ENCODE measurements around the gene MASP2. TPM values are rescaled to one million over a fixed set of nuclear protein-coding genes. Genes with fewer than 3 reads are reported as not detected.
"Not testable (repeated sequence)": the region's sequence is repeated elsewhere in the genome, so short reads cannot be mapped to it uniquely, and the experiment has no call there.

Gene MASP2
- total RNA-seq, 1 donor from 2014 or later, result under 0.01 TPM

- peaks cover 0 to 2% (median 0%) of the 10 kb centered on the region in 3 donors for H3K4me1 ChIP-seq (ENCODE audit: control insufficient read depth in 3 of 3, insufficient read depth in 3 of 3, low read length in 3 of 3)
- H3K36me3 ChIP-seq (ENCODE audit: control insufficient read depth in 3 of 3, insufficient read depth in 3 of 3, low read length in 3 of 3), result peaks cover 47 to 71% (median 65%) of the 10 kb centered on the region in 3 donors
- no peaks in the 10 kb centered on the region for H3K27me3 ChIP-seq (ENCODE audit: control insufficient read depth in 3 of 3, insufficient read depth in 3 of 3, low read length in 3 of 3)
- no peaks in the 10 kb centered on the region for H3K9me3 ChIP-seq (ENCODE audit: control insufficient read depth in 3 of 3, low read length in 3 of 3)
- H3K9ac ChIP-seq (ENCODE audit: low read depth in 1 of 3, low read length in 3 of 3), result no peak overlapping the region
- H3K27ac ChIP-seq (ENCODE audit: low read depth, low read length), result no peak overlapping the region
- H3K4me3 ChIP-seq (ENCODE audit: low read length in 3 of 3), result no peak overlapping the region
Observed at GRCh38 chr1:11025618-11026017, 21.4 kb downstream of the MASP2 start.

DNA sequence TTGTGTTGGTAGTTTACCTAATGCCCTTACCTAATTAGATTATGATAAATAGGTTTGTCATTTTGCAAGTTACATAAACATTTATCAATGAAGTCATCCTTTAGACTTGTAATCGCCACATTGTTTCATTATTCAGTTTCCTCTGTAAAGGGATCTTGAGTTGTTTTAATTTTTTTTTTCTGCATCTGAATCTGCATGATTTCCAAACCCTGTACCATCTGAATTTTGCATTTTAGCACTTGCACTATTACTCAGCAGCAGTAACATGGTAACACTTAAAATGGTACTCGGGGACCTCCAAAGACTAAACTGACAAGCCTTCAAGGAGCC is 22.2 kb downstream of the MASP2 start:
- Histone ChIP-seq H3K4me1 (ENCODE audit: control insufficient read depth in 3 of 3, insufficient read depth in 3 of 3, low read length in 3 of 3) (peaks cover 0 to 2% (median 0%) of the 10 kb centered on the region in 3 donors), H3K9me3 (ENCODE audit: control insufficient read depth in 3 of 3, low read length in 3 of 3) (no peaks in the 10 kb centered on the region), H3K27ac (ENCODE audit: low read depth, low read length) (no peak overlapping the region), H3K4me3 (ENCODE audit: low read length in 3 of 3) (no peak overlapping the region), H3K9ac (ENCODE audit: low read depth in 1 of 3, low read length in 3 of 3) (no peak overlapping the region), H3K27me3 (ENCODE audit: control insufficient read depth in 3 of 3, insufficient read depth in 3 of 3, low read length in 3 of 3) (no peaks in the 10 kb centered on the region), H3K36me3 (ENCODE audit: control insufficient read depth in 3 of 3, insufficient read depth in 3 of 3, low read length in 3 of 3) (peaks cover 50 to 74% (median 65%) of the 10 kb centered on the region in 3 donors)

GRCh38 chr1:11024154-11024873 is 22.7 kb downstream of the MASP2 start:
- H3K27me3 ChIP-seq (ENCODE audit: control insufficient read depth in 3 of 3, insufficient read depth in 3 of 3, low read length in 3 of 3), result no peaks in the 10 kb centered on the region
- H3K9me3 ChIP-seq (ENCODE audit: control insufficient read depth in 3 of 3, low read length in 3 of 3), result no peaks in the 10 kb centered on the region
- peaks cover 0 to 4% (median 0%) of the 10 kb centered on the region in 3 donors for H3K4me1 ChIP-seq (ENCODE audit: control insufficient read depth in 3 of 3, insufficient read depth in 3 of 3, low read length in 3 of 3)
- no peak overlapping the region for H3K9ac ChIP-seq (ENCODE audit: low read depth in 1 of 3, low read length in 3 of 3)
- no peak overlapping the region for H3K4me3 ChIP-seq (ENCODE audit: low read length in 3 of 3)
- H3K36me3 ChIP-seq (ENCODE audit: control insufficient read depth in 3 of 3, insufficient read depth in 3 of 3, low read length in 3 of 3), result peaks cover 51 to 74% (median 67%) of the 10 kb centered on the region in 3 donors
- no peak overlapping the region for H3K27ac ChIP-seq (ENCODE audit: low read depth, low read length)

DNA sequence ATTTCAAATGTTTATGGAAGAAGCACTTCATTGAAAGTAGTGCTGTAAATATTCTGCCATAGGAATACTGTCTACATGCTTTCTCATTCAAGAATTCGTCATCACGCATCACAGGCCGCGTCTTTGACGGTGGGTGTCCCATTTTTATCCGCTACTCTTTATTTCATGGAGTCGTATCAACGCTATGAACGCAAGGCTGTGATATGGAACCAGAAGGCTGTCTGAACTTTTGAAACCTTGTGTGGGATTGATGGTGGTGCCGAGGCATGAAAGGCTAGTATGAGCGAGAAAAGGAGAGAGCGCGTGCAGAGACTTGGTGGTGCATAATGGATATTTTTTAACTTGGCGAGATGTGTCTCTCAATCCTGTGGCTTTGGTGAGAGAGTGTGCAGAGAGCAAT is 23.8 kb downstream of the MASP2 start:
- Histone ChIP-seq H3K4me3 (ENCODE audit: low read length in 3 of 3) (no peak overlapping the region), H3K9me3 (ENCODE audit: control insufficient read depth in 3 of 3, low read length in 3 of 3) (no peaks in the 10 kb centered on the region), H3K9ac (ENCODE audit: low read depth in 1 of 3, low read length in 3 of 3) (no peak overlapping the region), H3K4me1 (ENCODE audit: control insufficient read depth in 3 of 3, insufficient read depth in 3 of 3, low read length in 3 of 3) (peaks cover 0 to 8% (median 0%) of the 10 kb centered on the region in 3 donors), H3K27ac (ENCODE audit: low read depth, low read length) (no peak overlapping the region), H3K27me3 (ENCODE audit: control insufficient read depth in 3 of 3, insufficient read depth in 3 of 3, low read length in 3 of 3) (no peaks in the 10 kb centered on the region), H3K36me3 (ENCODE audit: control insufficient read depth in 3 of 3, insufficient read depth in 3 of 3, low read length in 3 of 3) (peaks cover 60 to 84% (median 78%) of the 10 kb centered on the region in 3 donors)

DNA sequence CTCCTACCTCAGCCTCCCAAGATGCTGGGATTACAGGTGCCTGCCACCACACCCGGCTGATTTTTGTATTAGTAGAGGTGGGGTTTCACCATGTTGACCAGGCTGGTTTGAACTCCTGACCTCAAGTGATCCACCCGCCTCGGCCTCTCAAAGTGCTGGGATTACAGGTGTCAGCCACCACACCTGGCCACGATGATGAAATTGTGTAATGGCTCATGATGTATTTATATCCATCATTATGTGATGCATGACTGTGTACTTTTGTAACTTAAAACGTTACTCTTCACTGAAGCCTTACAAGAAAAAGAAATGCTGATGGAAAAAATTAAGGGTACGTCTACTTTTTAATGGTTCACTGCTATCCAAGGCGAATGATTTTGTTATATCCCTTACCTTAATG is 27.1 kb downstream of the MASP2 start:
- H3K27ac ChIP-seq (ENCODE audit: low read depth, low read length), result no peak overlapping the region
- H3K4me1 ChIP-seq (ENCODE audit: control insufficient read depth in 3 of 3, insufficient read depth in 3 of 3, low read length in 3 of 3), result peaks cover 0 to 10% (median 9%) of the 10 kb centered on the region in 3 donors
- H3K9ac ChIP-seq (ENCODE audit: low read depth in 1 of 3, low read length in 3 of 3), result no peak overlapping the region
- no peak overlapping the region for H3K4me3 ChIP-seq (ENCODE audit: low read length in 3 of 3)
- no peaks in the 10 kb centered on the region for H3K27me3 ChIP-seq (ENCODE audit: control insufficient read depth in 3 of 3, insufficient read depth in 3 of 3, low read length in 3 of 3)
- H3K36me3 ChIP-seq (ENCODE audit: control insufficient read depth in 3 of 3, insufficient read depth in 3 of 3, low read length in 3 of 3), result peaks cover 50 to 81% (median 67%) of the 10 kb centered on the region in 3 donors
- H3K9me3 ChIP-seq (ENCODE audit: control insufficient read depth in 3 of 3, low read length in 3 of 3), result no peaks in the 10 kb centered on the region

DNA sequence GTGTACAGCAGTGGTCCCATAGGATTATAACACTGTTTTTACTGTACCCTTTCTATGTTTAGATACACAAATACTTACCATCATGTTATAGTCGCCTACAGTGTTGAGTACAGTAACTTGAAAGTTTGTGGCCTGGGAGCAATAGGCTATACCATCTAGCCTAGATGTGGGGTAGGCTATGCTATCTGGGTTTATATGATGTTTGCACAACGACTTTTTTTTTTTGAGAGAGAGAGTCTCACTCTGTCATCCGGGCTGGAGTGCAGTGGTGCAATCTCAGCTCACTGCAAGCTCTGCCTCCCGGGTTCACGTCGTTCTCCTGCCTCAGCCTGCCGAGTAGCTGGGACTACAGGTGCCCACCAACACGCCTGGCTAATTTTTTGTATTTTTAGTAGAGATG is 27.7 kb downstream of the MASP2 start:
- not testable (repeated sequence) for H3K9ac ChIP-seq (ENCODE audit: low read depth in 1 of 3, low read length in 3 of 3); H3K9me3 ChIP-seq (ENCODE audit: control insufficient read depth in 3 of 3, low read length in 3 of 3); H3K4me3 ChIP-seq (ENCODE audit: low read length in 3 of 3); H3K27me3 ChIP-seq (ENCODE audit: control insufficient read depth in 3 of 3, insufficient read depth in 3 of 3, low read length in 3 of 3); H3K27ac ChIP-seq (ENCODE audit: low read depth, low read length)
- peaks cover 4 to 16% (median 14%) of the 10 kb centered on the region in 3 donors for H3K4me1 ChIP-seq (ENCODE audit: control insufficient read depth in 3 of 3, insufficient read depth in 3 of 3, low read length in 3 of 3)
- H3K36me3 ChIP-seq (ENCODE audit: control insufficient read depth in 3 of 3, insufficient read depth in 3 of 3, low read length in 3 of 3), result peaks cover 53 to 80% (median 66%) of the 10 kb centered on the region in 3 donors

GRCh38 chr1:11013160-11013531 is 33.9 kb downstream of the MASP2 start:
- peaks cover 21 to 31% (median 25%) of the 10 kb centered on the region in 3 donors for H3K4me1 ChIP-seq (ENCODE audit: control insufficient read depth in 3 of 3, insufficient read depth in 3 of 3, low read length in 3 of 3)
- H3K27me3 ChIP-seq (ENCODE audit: control insufficient read depth in 3 of 3, insufficient read depth in 3 of 3, low read length in 3 of 3), result no peaks in the 10 kb centered on the region
- H3K4me3 ChIP-seq (ENCODE audit: low read length in 3 of 3), result peak overlapping the region; percentile 84 to 99 (median 97)
- peak overlapping the region; percentile 97 to 100 (median 99) for H3K9ac ChIP-seq (ENCODE audit: low read depth in 1 of 3, low read length in 3 of 3)
- H3K36me3 ChIP-seq (ENCODE audit: control insufficient read depth in 3 of 3, insufficient read depth in 3 of 3, low read length in 3 of 3), result peaks cover 23 to 33% (median 30%) of the 10 kb centered on the region in 3 donors
- no peaks in the 10 kb centered on the region for H3K9me3 ChIP-seq (ENCODE audit: control insufficient read depth in 3 of 3, low read length in 3 of 3)
- peak overlapping the region; percentile 98 for H3K27ac ChIP-seq (ENCODE audit: low read depth, low read length)

DNA sequence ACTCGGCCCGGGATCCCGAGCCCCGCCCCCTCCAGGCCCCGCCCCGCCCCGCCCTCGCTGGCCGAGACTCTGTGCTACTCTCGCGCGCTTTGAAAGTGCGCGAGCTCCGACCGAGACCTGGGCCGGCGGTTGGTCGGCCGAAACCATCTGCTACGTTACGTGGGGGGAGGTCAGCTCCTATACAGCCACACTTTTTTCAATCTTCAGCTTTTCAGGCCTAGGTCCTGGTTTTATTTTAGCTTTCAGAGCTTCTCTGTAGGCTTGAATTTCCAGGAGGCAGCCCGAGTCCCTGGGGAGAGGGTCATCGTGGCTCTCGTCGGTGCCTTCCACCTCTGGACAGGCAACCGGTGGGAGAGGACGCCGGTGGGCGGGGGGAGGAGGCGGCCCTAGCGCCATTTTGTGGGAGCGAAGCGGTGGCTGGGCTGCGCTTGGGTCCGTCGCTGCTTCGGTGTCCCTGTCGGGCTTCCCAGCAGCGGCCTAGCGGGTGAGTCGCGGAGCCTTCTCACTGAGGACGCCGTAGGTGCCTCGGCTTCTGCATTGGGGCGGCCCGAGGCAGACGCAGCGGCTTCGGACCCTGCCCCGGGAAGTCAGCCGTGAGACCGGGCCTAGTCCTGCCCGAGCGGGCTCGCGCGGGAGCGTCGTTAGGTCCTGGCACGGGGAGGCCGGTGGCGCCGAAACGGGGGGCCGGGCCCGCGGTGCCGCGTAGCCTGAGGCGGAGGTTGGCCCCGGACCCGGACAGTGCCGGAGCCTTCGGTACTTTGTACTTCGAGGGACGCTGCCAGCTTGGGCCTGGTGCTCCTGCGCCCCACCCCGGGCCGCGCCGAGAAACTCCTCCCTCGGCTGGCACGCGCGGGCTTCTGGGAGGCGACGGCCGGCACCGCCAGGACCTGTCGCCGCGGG is 34.5 kb downstream of the MASP2 start, which contains the start of gene TARDBP:
Gene TARDBP (plus strand): TSS at position 395 of the 900 bp plus-strand sequence. CDS start 1,074 bp downstream, outside the sequence.
- Histone ChIP-seq H3K4me1 (ENCODE audit: control insufficient read depth in 3 of 3, insufficient read depth in 3 of 3, low read length in 3 of 3) (peaks cover 21 to 31% (median 25%) of the 10 kb centered on the region in 3 donors), H3K9me3 (ENCODE audit: control insufficient read depth in 3 of 3, low read length in 3 of 3) (no peaks in the 10 kb centered on the region)

GRCh38 chr1:11000526-11000925 is 46.5 kb downstream of the MASP2 start:
- no peak overlapping the region for H3K4me3 ChIP-seq (ENCODE audit: low read length in 3 of 3)
- no peaks in the 10 kb centered on the region for H3K9me3 ChIP-seq (ENCODE audit: control insufficient read depth in 3 of 3, low read length in 3 of 3)

More for the DNA sequence above, 34.5 kb downstream of the MASP2 start, which contains the start of gene TARDBP:
- Histone ChIP-seq H3K9ac (ENCODE audit: low read depth in 1 of 3, low read length in 3 of 3) (peak within 1 kb of the TSS; percentile 97 to 100 (median 99)), H3K36me3 (ENCODE audit: control insufficient read depth in 3 of 3, insufficient read depth in 3 of 3, low read length in 3 of 3) (peaks cover 21 to 31% (median 27%) of the 10 kb centered on the region in 3 donors), H3K4me3 (ENCODE audit: low read length in 3 of 3) (peak within 1 kb of the TSS; percentile 84 to 99 (median 97)), H3K27me3 (ENCODE audit: control insufficient read depth in 3 of 3, insufficient read depth in 3 of 3, low read length in 3 of 3) (no peaks in the 10 kb centered on the region), H3K27ac (ENCODE audit: low read depth, low read length) (peak within 1 kb of the TSS; percentile 98)

More at GRCh38 chr1:11000526-11000925, 46.5 kb downstream of the MASP2 start:
- H3K4me1 ChIP-seq (ENCODE audit: control insufficient read depth in 3 of 3, insufficient read depth in 3 of 3, low read length in 3 of 3), result peaks cover 0 to 7% (median 4%) of the 10 kb centered on the region in 3 donors
- no peak overlapping the region for H3K9ac ChIP-seq (ENCODE audit: low read depth in 1 of 3, low read length in 3 of 3)
- H3K36me3 ChIP-seq (ENCODE audit: control insufficient read depth in 3 of 3, insufficient read depth in 3 of 3, low read length in 3 of 3), result no peaks in the 10 kb centered on the region
- H3K27me3 ChIP-seq (ENCODE audit: control insufficient read depth in 3 of 3, insufficient read depth in 3 of 3, low read length in 3 of 3), result no peaks in the 10 kb centered on the region
- H3K27ac ChIP-seq (ENCODE audit: low read depth, low read length), result no peak overlapping the region
